Skeletal muscle cell (primary cell): ENCODE measurements around the gene PSMD13.

ENCODE experiments used
- DNase-seq: peaks from one replicate; pipeline ENCODE4 v3.0.0-alpha.2; 2010; ENCODE audit warnings: low read depth
- H3K4me3 ChIP-seq: 2 replicates; pipeline ENCODE4 v1.5.1; 2011; ENCODE audit warnings: low read depth, mild to moderate bottlenecking, control low read depth, low read length, moderate library complexity

The PSMD13 gene

GRCh38 chr11:295351-296170 is 58.8 kb downstream of the PSMD13 start:
- H3K4me3 ChIP-seq = no peak overlapping the region
- DNase-seq = no peak

DNA sequence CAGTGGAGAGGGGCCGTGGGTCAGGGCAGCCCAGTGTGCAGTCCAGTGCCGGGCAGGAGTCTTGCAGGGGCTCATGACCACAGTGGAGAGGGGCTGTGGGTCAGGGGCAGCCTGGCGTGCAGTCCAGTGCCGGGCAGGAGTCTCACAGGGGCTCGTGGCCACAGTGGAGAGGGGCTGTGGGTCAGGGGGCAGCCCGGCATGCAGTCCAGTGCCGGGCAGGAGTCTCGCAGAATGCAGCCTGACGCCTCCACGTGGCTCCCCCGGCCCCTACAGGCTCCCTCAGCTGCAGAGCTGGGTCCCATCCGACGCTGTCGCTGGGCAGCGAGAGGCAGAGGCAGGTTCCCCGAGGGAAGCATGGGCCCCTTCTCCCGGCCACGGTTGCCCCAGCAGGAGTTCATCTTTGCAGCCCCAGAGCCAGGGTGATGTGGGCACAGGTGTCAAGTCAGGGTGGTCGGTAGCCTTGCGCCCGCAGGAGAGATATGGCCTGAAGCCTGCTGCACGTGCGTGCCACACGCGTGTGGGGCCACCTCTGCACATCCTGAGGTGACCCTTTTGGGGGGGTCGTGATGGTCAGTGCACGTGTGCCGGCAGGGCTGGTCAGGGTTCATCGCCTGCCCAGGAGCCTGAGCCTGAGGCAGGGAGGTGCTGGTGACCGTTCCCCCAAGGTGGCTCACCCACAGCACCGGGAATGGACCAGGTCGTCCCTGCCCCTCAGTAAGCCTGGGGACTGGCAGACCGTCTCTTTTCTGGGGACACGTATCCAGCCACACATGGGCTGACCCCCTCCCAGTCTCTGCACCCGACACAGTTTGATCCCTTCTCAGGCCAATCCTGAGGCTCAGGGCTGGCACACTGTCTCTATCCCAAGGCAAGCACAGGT is 59.6 kb downstream of the PSMD13 start:
- H3K4me3 ChIP-seq = no peak overlapping the region
- DNase-seq = no peak

- DNase-seq = no peak
- H3K4me3 ChIP-seq = no peak overlapping the region
Measured at GRCh38 chr11:297051-297585, 60.3 kb downstream of the PSMD13 start.

GRCh38 chr11:297586-298405 is 61.0 kb downstream of the PSMD13 start:
- H3K4me3 ChIP-seq = no peak overlapping the region
- DNase-seq = no peak

DNA sequence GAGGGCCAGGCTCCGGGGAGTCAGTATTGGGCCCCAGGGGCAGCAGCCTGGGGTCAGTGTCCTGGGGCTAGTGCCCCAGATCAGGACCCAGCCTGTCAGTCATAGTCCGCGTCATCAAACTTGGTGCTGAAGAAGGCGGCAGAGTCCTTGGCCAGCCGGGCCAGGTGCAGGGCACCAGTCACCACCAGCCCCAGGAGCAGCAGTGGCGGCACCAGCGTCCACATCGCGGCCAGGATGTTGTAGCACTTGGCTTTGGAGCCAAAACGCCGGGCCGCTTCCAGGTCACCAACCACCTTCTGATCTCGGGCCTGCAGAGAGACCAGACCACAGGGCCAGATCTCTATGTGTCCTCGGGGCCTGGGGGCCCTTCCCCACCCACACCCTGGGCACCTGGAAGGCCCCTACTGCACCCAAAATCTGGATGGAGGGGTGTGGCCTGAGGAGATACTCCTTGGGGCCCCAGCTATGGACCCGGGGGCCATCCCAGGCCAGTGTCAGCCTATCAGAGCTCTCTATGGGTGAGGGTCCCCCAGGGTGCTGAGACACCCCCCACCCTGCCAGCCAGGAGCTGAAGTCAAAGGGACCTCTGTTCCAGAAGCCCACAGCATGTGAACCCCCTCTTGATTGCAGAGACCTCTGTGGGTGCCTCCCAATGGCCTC is 61.8 kb downstream of the PSMD13 start:
- H3K4me3 ChIP-seq = no peak overlapping the region
- no peak for DNase-seq

DNA sequence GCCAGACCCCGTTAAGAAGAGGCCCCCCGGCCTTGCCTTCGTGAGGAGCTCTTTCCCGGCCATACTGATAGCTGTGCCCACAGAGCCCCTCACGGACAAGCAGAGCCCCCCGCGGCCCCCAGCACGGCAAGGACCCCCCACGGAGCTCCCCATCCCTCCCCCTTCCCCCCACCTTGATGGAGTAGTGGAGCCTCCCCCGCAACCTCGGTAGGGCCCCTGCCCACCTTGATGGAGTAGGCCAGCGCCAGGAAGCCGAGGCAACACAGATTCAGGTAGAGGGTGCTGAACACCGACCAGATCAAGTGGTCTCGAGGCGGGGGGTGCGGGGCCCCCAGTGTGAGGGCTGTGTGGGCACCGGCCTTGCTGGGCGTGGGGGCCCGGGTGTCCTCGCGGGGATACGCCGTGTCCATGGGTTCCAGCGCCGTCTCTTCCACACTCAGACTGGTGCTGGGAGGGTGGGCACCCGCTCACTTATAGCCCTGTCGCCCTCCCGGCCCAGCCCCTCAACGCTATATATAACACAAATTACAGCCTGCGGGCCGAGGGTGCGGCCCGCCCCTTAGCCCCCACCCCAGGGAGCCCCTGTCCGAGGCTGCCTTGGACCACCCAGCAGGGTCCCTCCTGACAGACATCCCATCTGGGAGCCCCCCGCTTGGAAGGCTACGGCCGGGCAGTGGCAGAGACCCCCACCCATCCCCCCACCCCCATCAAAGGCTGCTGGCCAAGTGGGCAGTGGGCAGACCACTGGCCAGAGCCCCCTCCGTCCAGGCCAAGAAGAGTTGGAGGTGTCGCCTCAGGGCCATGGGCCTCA is 62.5 kb downstream of the PSMD13 start, which contains the start of gene IFITM5:
TSS of gene IFITM5 (minus strand) at position 446 of the 811 bp plus-strand sequence. CDS start at position 410, 36 bp downstream.
- DNase-seq = no peak
- H3K4me3 ChIP-seq = no peak within 1 kb of the TSS

DNA sequence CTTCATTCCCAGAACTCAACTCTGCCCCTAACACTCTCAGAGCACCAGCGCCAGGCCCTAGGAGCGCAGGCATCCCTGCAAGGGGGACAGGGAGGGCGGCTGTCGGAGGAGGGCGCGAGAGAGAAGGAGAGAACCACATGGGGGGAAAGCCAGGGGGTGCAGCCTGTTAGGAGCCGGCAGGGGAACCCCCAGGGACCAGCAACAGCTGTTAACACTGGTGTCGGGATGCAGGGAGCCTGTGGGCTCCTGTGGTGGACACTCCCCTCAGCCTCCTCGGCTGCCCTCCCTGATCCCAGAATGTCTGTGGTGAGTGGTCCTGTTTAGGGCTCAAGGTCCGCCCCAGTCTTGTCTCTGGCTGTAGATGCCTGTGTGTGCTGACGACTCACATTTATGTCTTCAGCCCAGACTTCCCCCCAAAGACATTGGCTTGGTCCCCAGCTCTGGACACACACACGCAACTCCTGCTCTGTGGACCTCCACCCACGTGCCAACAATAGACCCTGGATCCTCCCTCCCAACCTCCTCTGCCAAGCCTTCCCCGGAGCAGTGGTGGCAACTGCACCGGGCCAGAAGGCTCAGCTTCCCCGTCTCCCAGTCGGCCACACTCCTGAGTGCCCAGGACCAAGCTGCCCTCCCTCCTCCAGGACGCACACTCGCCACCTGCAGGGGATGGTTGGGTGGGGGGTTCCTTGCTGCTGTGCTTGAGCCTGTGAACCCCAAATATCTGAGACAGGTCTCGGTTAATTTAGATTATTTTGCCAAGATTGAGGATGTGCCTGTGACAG is 63.4 kb downstream of the PSMD13 start:
- no peak for DNase-seq
- no peak overlapping the region for H3K4me3 ChIP-seq
